Activated naive CD8-positive, alpha-beta T cell treated with anti-CD3 and anti-CD28 coated beads, Interleukin-2, amount 50 U/mL, for 16 hours (primary cell): ENCODE data around the gene RACGAP1.
"Not testable (repeated sequence)": the region's sequence is repeated elsewhere in the genome, so short reads cannot be mapped to it uniquely, and the experiment has no call there.

Experiments used
- DNase-seq: peaks from one replicate; pipeline ENCODE4 v3.0.0-alpha.2; 2020; ENCODE audit warnings: low read depth, low spot score

RACGAP1 gene

GRCh38 chr12:50030449-50030848 is 5.2 kb upstream of the RACGAP1 start:
- DNase-seq = not testable (repeated sequence)

GRCh38 chr12:50026691-50027090 is 1.4 kb upstream of the RACGAP1 start:
- no peak for DNase-seq

- no peak for DNase-seq
These were observed 498 bp downstream of the RACGAP1 start for GRCh38 chr12:50024805-50025186.

GRCh38 chr12:50024227-50024626 is 1.1 kb downstream of the RACGAP1 start:
- DNase-seq = no peak

GRCh38 chr12:50022903-50023302 is 2.4 kb downstream of the RACGAP1 start:
- no peak for DNase-seq

GRCh38 chr12:50021031-50021430 is 4.3 kb downstream of the RACGAP1 start:
- no peak for DNase-seq

- DNase-seq = no peak
These were observed 5.8 kb downstream of the RACGAP1 start for GRCh38 chr12:50019524-50019923.

- no peak for DNase-seq
These were observed 6.3 kb downstream of the RACGAP1 start for GRCh38 chr12:50018968-50019367.

GRCh38 chr12:50018154-50018553 is 7.1 kb downstream of the RACGAP1 start:
- no peak for DNase-seq

GRCh38 chr12:50017641-50018040 is 7.7 kb downstream of the RACGAP1 start:
- no peak for DNase-seq

GRCh38 chr12:50016501-50017475 is 8.5 kb downstream of the RACGAP1 start:
- DNase-seq = no peak

GRCh38 chr12:50014342-50014741 is 11.0 kb downstream of the RACGAP1 start:
- DNase-seq = no peak

- no peak for DNase-seq
These were observed 11.7 kb downstream of the RACGAP1 start for GRCh38 chr12:50013361-50014147.

GRCh38 chr12:50006754-50007442 is 18.4 kb downstream of the RACGAP1 start:
- no peak for DNase-seq

GRCh38 chr12:50006280-50006679 is 19.0 kb downstream of the RACGAP1 start:
- DNase-seq = no peak

GRCh38 chr12:50005175-50005574 is 20.1 kb downstream of the RACGAP1 start:
- DNase-seq = no peak

- DNase-seq = no peak
These were observed 20.6 kb downstream of the RACGAP1 start for GRCh38 chr12:50004696-50005095.

GRCh38 chr12:50003595-50003994 is 21.7 kb downstream of the RACGAP1 start:
- DNase-seq = no peak

- no peak for DNase-seq
These were observed 26.8 kb downstream of the RACGAP1 start for GRCh38 chr12:49998453-49998852.

GRCh38 chr12:49990273-49990672 is 35.0 kb downstream of the RACGAP1 start:
- no peak for DNase-seq

- DNase-seq = not testable (repeated sequence)
These were observed 35.9 kb downstream of the RACGAP1 start for GRCh38 chr12:49989400-49989799.
